K562 (cell line): ENCODE data around the gene VSNL1. TPM values are rescaled to one million over a fixed set of nuclear protein-coding genes. Genes with fewer than 3 reads are reported as not detected.

Source experiments
- ARHGAP35 ChIP-seq: fragments of 450-650 bp; IDR thresholded peaks from 2 replicates; pipeline ENCODE4 v1.6.1; 2018; ENCODE audit not compliant: partially characterized antibody
- CBX2 ChIP-seq: fragments of 200-600 bp; sonication (generic); IDR thresholded peaks from one replicate; pipeline ENCODE4 v1.6.1; 2012; ENCODE audit warnings: mild to moderate bottlenecking, low read length, inconsistent platforms; ENCODE audit not compliant: insufficient read depth, poor library complexity, severe bottlenecking
- CEBPB ChIP-seq: fragments of 450-650 bp; IDR thresholded peaks from 2 replicates; pipeline ENCODE4 v1.6.1; 2016; ENCODE audit warnings: missing genetic modification characterization, missing compliant biosample characterization
- E2F5 ChIP-seq: sonication (generic); formaldehyde crosslinking; IDR thresholded peaks from 2 replicates; pipeline ENCODE4 v1.8.0; 2022; ENCODE audit warnings: mild to moderate bottlenecking, missing genetic modification reagents
- ELK3 ChIP-seq: fragments of 450-650 bp; formaldehyde crosslinking; IDR thresholded peaks from 2 replicates; pipeline ENCODE4 v1.4.0; 2020; ENCODE audit warnings: mild to moderate bottlenecking
- EP300 ChIP-seq: IDR thresholded peaks from 2 replicates; pipeline ENCODE4 v1.6.1; 2012; ENCODE audit warnings: low read length, improper control_type of control experiment
- HBP1 ChIP-seq: fragments of 450-650 bp; formaldehyde crosslinking; IDR thresholded peaks from 2 replicates; pipeline ENCODE4 v1.4.0; 2022; ENCODE audit warnings: missing genetic modification characterization
- HMGN3 ChIP-seq: IDR thresholded peaks from 2 replicates; pipeline ENCODE4 v1.6.1; 2011; ENCODE audit warnings: borderline replicate concordance, low read depth, mild to moderate bottlenecking, mixed read lengths, low read length; ENCODE audit not compliant: insufficient read length; ENCODE audit errors: extremely low read depth
- MAX ChIP-seq: sonication (generic); formaldehyde crosslinking; IDR thresholded peaks from 2 replicates; pipeline ENCODE4 v1.9.0; 2022; ENCODE audit warnings: mild to moderate bottlenecking, missing genetic modification reagents
- MTA2 ChIP-seq: fragments of 450-650 bp; IDR thresholded peaks from 2 replicates; pipeline ENCODE4 v1.6.1; 2016; ENCODE audit warnings: low read depth
- TEAD2 ChIP-seq: fragments of 450-650 bp; IDR thresholded peaks from 2 replicates; pipeline ENCODE4 v1.6.1; 2016; ENCODE audit warnings: missing genetic modification characterization, control low read depth, missing compliant biosample characterization
- ZNF431 ChIP-seq: sonication (generic); formaldehyde crosslinking; IDR thresholded peaks from 2 replicates; pipeline ENCODE4 v1.8.0; 2022; ENCODE audit warnings: mild to moderate bottlenecking, missing genetic modification reagents
- polyA plus RNA-seq, 8 experiments: library from polyadenylated mRNA; depleted of rRNA in 4 of 8; stranded (reverse) in 5 of 8; unstranded in 3 of 8; fragments of >200 nt; fragmentation: Nextera tagmentation in 2 of 8; fragmentation: Illumina TruSeq in 1 of 8; extraction: Ambion mirVana in 2 of 8; extraction: Trizol in 1 of 8; gene quantifications; 2 replicates each; pipeline versions ENCODE4 v1.2.1 to v1.2.3, GENCODE V29; 2011 to 2014; ENCODE audit warnings: inconsistent platforms in 1 of 8, missing spikeins in 1 of 8
- total RNA-seq, 7 experiments: library from RNA; depleted of rRNA in 6 of 7; stranded (reverse); fragments of >200 nt in 6 of 7; fragmentation: Illumina TruSeq in 2 of 7; extraction: Trizol in 2 of 7; gene quantifications; 2 replicates each; pipeline versions ENCODE4 v1.2.1 to v1.2.3, GENCODE V29; 2011 to 2021; ENCODE audit warnings: low replicate concordance in 1 of 7
- TF ChIP-seq, protein P1 (sequence below): fragments of 250-450 bp; sonication (Bioruptor Pico); IDR thresholded peaks from 2 replicates; pipeline ENCODE4 v1.5.0; 2022; ENCODE audit warnings: mild to moderate bottlenecking
- TF ChIP-seq, protein P2 (sequence below): fragments of 450-650 bp; IDR thresholded peaks from 2 replicates; pipeline ENCODE4 v1.6.1; 2016; ENCODE audit warnings: antibody characterized with exemption
- TF ChIP-seq, protein P3 (sequence below), 2 experiments: IDR thresholded peaks; 2 replicates each; pipeline ENCODE4 v1.6.1; 2012; ENCODE audit warnings: improper control_type of control experiment in 2 of 2, low read depth in 2 of 2, low read length in 2 of 2, borderline replicate concordance in 1 of 2

VSNL1 gene
- total and polyA plus RNA-seq, 9 of the 15 experiments (the other 6 are each of a cell fraction or from before 2014, with no cell fraction given), result 0.20 TPM; not detected in 8

DNA sequence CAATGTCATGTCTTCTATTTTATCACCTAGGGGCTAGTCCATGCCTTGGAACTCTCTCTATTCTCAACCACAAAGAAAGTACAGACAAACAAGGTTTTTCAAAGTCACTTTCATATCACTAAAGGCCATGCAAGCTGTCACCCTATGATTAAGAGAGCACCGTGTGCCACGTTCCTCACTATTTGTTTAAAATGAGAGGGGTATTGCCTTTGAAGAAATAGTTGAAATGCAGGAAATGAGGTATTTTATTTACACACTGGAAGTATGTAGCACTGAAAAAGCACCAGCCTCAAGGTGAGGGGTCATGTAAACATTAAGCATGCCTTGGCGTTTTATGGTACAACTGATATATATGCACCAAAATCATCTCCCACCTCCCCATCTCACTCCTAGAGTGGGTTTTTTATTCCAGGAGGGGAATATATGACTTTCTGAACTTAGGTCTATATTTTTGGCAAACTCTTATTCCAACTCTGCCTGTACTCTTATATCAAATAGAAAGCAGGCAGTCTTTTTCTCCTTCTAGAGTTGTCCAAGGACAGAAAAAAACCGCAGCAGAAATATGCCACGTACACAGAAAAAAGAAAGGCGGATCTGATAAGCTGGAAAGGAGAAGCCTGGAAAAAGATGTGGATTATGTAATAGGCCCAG, 53.5 kb downstream of the VSNL1 start (continued):
- TF ChIP-seq ELK3 (CRISPR knock-in tag) (no peak), ZNF431 (no peak), MTA2 (peak; percentile 80), EP300 (peak; percentile 45; the same call in 1 of the 2 replicates), HBP1 (CRISPR knock-in tag) (no peak), ARHGAP35 (no peak), HMGN3 (no peak), CBX2 (no peak), TEAD2 (tag) (no peak), CEBPB (tag) (no peak), MAX (CRISPR knock-in tag) (no peak), E2F5 (CRISPR knock-in tag) (no peak)
- TF ChIP-seq, protein P1, sequence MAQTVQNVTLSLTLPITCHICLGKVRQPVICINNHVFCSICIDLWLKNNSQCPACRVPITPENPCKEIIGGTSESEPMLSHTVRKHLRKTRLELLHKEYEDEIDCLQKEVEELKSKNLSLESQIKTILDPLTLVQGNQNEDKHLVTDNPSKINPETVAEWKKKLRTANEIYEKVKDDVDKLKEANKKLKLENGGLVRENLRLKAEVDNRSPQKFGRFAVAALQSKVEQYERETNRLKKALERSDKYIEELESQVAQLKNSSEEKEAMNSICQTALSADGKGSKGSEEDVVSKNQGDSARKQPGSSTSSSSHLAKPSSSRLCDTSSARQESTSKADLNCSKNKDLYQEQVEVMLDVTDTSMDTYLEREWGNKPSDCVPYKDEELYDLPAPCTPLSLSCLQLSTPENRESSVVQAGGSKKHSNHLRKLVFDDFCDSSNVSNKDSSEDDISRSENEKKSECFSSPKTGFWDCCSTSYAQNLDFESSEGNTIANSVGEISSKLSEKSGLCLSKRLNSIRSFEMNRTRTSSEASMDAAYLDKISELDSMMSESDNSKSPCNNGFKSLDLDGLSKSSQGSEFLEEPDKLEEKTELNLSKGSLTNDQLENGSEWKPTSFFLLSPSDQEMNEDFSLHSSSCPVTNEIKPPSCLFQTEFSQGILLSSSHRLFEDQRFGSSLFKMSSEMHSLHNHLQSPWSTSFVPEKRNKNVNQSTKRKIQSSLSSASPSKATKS, result no peak
- TF ChIP-seq, protein P2, sequence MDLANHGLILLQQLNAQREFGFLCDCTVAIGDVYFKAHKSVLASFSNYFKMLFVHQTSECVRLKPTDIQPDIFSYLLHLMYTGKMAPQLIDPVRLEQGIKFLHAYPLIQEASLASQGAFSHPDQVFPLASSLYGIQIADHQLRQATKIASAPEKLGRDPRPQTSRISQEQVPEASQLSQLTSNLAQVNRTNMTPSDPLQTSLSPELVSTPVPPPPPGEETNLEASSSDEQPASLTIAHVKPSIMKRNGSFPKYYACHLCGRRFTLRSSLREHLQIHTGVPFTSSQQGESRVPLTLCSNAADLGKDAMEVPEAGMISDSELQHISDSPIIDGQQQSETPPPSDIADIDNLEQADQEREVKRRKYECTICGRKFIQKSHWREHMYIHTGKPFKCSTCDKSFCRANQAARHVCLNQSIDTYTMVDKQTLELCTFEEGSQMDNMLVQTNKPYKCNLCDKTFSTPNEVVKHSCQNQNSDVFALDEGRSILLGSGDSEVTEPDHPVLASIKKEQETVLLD, result no peak
- TF ChIP-seq, protein P3, sequence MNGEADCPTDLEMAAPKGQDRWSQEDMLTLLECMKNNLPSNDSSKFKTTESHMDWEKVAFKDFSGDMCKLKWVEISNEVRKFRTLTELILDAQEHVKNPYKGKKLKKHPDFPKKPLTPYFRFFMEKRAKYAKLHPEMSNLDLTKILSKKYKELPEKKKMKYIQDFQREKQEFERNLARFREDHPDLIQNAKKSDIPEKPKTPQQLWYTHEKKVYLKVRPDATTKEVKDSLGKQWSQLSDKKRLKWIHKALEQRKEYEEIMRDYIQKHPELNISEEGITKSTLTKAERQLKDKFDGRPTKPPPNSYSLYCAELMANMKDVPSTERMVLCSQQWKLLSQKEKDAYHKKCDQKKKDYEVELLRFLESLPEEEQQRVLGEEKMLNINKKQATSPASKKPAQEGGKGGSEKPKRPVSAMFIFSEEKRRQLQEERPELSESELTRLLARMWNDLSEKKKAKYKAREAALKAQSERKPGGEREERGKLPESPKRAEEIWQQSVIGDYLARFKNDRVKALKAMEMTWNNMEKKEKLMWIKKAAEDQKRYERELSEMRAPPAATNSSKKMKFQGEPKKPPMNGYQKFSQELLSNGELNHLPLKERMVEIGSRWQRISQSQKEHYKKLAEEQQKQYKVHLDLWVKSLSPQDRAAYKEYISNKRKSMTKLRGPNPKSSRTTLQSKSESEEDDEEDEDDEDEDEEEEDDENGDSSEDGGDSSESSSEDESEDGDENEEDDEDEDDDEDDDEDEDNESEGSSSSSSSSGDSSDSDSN (IDR thresholded peaks at IDR 0.05; ENCODE audit: borderline replicate concordance in 1 of 2, low read depth in 2 of 2, low read length in 2 of 2), result no peak
